MCF 10A (cell line): Measurements from ENCODE around the gene SLC2A1. TPM values are rescaled to one million over a fixed set of nuclear protein-coding genes. Genes with fewer than 3 reads are reported as not detected.

Experiments
- BruUV-seq: library from RNA; stranded (reverse); fragments of 400-500 nt; replicated peaks from 2 replicates; lab custom pipeline; 2021; lab: Mats Ljungman, UMichigan
- CTCF ChIA-PET: fragments of 300-600 bp; sonication (Branson Sonifier 250); formaldehyde crosslinking; extraction: SDS; loops from one replicate; lab custom pipeline; 2021; ENCODE audit warnings: antibody characterized with exemption, inconsistent platforms; lab: Yijun Ruan, JAX
- POLR2A ChIA-PET: fragments of 300-600, 350-650 bp; sonication (Branson Sonifier 250); formaldehyde crosslinking; extraction: SDS; loops from one replicate; lab custom pipeline; 2020; ENCODE audit warnings: antibody characterized with exemption, inconsistent platforms; lab: Yijun Ruan, JAX
- DNase-seq: peaks from one replicate; pipeline ENCODE4 v3.0.0-alpha.2; 2018; ENCODE audit not compliant: unreplicated experiment
- H3K27ac Mint-ChIP-seq: one replicate; pipeline ENCODE4 v1.8.0; 2022; ENCODE audit warnings: mild to moderate bottlenecking, low read depth, mixed read lengths; ENCODE audit not compliant: unreplicated experiment
- H3K27me3 Mint-ChIP-seq: one replicate; pipeline ENCODE4 v1.8.0; 2022; ENCODE audit warnings: mixed read lengths; ENCODE audit not compliant: insufficient read depth, unreplicated experiment
- H3K36me3 Mint-ChIP-seq: one replicate; pipeline ENCODE4 v1.8.0; 2022; ENCODE audit warnings: mild to moderate bottlenecking, moderate library complexity, mixed read lengths; ENCODE audit not compliant: insufficient read depth, unreplicated experiment
- H3K4me1 Mint-ChIP-seq: one replicate; pipeline ENCODE4 v1.8.0; 2022; ENCODE audit warnings: mixed read lengths; ENCODE audit not compliant: insufficient read depth, unreplicated experiment
- H3K4me3 Mint-ChIP-seq: one replicate; pipeline ENCODE4 v1.8.0; 2022; ENCODE audit warnings: mild to moderate bottlenecking, moderate library complexity, mixed read lengths; ENCODE audit not compliant: unreplicated experiment
- H3K9me3 Mint-ChIP-seq: one replicate; pipeline ENCODE4 v1.8.0; 2022; ENCODE audit warnings: mixed read lengths; ENCODE audit not compliant: unreplicated experiment
- CTCF ChIP-seq: fragments of 200-600 bp; IDR thresholded peaks from one replicate; pipeline ENCODE4 v1.8.0; 2022; ENCODE audit warnings: antibody characterized with exemption, mild to moderate bottlenecking; ENCODE audit not compliant: unreplicated experiment
- intact Hi-C: fragments of 100-400 bp; cut with micrococcal nuclease; formaldehyde crosslinking; loops from 2 replicates; pipeline ENCODE4 v1.14.1; 2022
- total RNA-seq: library from RNA; stranded (reverse); gene quantifications from 2 replicates; pipeline ENCODE4 v1.2.3, GENCODE V29; 2022

The SLC2A1 gene
- total RNA-seq, 1 experiment from 2014 or later = 87.5 TPM

DNA sequence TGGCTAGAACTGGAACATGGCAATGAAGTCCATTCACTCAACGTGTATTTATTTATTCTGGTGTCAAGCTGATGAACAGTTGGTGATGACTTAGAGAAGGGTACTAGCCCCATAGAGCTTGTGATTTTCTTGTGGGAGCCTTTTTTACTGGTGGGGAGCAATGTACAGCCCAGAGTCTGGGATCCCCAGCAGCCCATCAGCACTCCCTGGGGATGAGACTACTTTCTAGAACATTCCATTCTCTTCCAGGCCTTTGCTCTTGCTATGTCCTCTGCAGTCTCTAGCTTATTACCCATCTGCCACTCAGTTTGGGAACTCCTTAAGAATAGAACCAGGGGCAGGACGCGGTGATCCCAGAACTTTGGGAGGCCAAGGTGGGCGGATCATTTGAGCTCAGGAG, 11.6 kb downstream of the SLC2A1 start:
- Mint-ChIP-seq H3K27me3 (no peaks in the 10 kb centered on the region), H3K36me3 (no peaks in the 10 kb centered on the region), H3K27ac (no peak overlapping the region), H3K4me1 (peaks cover 61% of the 10 kb centered on the region), H3K4me3 (no peak overlapping the region), H3K9me3 (no peaks in the 10 kb centered on the region)
- DNase-seq = no peak
- POLR2A ChIA-PET = interaction anchor here (1.0 to 2.1 kb wide), 6 partner anchors 10 to 25 kb away, joined by 3 to 10 read pairs (median 4); no protein-coding TSS in a partner anchor
- no peak for TF ChIP-seq CTCF
- no TSS peak for BruUV-seq
- CTCF ChIA-PET = interaction anchor here (0.6 to 2.2 kb wide), 6 partner anchors 8 to 179 kb away, joined by 3 to 8 read pairs (median 4); no protein-coding TSS in a partner anchor
- intact Hi-C loops = no loop called here

DNA sequence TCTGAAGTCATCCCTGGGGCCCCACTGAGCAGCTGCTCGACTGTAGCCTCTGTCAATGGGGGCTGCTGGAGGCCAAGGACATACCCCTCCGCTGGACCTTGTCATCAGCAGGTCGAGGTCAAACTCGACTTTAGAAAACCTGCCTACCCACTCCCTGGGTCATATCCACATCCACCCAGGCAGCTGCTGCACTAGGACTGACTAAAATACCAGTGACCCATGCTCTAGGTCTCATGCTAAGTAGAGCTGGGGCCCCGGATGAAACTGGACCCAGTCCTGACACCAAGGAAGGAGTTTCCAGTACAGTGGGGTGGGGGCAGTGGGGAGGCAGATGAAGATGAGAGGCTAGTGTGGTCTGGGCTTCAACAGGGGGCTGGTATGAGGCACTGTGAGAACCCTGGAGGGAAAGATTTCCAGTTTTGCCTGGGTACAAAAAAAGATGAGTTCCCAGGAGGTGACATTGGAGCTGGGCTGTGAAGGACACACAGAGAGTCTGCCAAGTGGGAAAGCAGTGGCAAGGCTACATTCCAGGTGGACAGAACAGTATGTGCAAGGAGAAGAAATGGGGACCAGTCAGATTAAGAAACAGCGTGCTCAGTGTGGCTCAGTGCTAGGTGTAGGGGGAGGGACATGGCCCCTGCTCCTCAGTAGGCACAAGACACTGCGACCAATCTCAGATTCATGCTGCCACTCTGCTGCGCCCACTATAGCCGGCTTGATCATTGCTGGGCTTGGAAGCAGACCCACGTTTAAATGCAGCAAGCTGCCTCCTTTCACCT, 12.4 kb downstream of the SLC2A1 start:
- TF ChIP-seq CTCF = no peak
- POLR2A ChIA-PET = interaction anchor here (1.0 to 2.1 kb wide), 8 partner anchors 10 to 102 kb away, joined by 3 to 10 read pairs (median 4); no protein-coding TSS in a partner anchor
- Mint-ChIP-seq H3K9me3 (no peaks in the 10 kb centered on the region), H3K27me3 (no peaks in the 10 kb centered on the region), H3K27ac (peak overlapping the region; percentile 4), H3K4me1 (peaks cover 61% of the 10 kb centered on the region), H3K36me3 (peaks cover 3% of the 10 kb centered on the region), H3K4me3 (no peak overlapping the region)
- intact Hi-C loops = no loop called here
- BruUV-seq = no TSS peak
- DNase-seq = no peak
- CTCF ChIA-PET = interaction anchor here (0.9 to 2.2 kb wide), 5 partner anchors 8 to 127 kb away, joined by 3 to 8 read pairs (median 5); no protein-coding TSS in a partner anchor

GRCh38 chr1:42945164-42945563, 13.5 kb downstream of the SLC2A1 start:
- no peak overlapping the region for H3K4me3 Mint-ChIP-seq
- no peak for DNase-seq
- peak overlapping the region; percentile 58 for H3K27ac Mint-ChIP-seq
- H3K9me3 Mint-ChIP-seq = no peaks in the 10 kb centered on the region
- peaks cover 63% of the 10 kb centered on the region for H3K4me1 Mint-ChIP-seq
- CTCF ChIA-PET = no interaction called here
- peaks cover 12% of the 10 kb centered on the region for H3K36me3 Mint-ChIP-seq
- POLR2A ChIA-PET = interaction anchor here (1.7 to 12.1 kb wide), 2 partner anchors 15 to 76 kb away, joined by 4 to 403 read pairs; partner anchors contain the start of gene SLC2A1
- no TSS peak for BruUV-seq
- TF ChIP-seq CTCF = no peak
- intact Hi-C loops = no loop called here
- H3K27me3 Mint-ChIP-seq = no peaks in the 10 kb centered on the region

GRCh38 chr1:42944246-42944928, 14.3 kb downstream of the SLC2A1 start:
- Mint-ChIP-seq H3K4me3 (no peak overlapping the region), H3K9me3 (no peaks in the 10 kb centered on the region), H3K36me3 (peaks cover 12% of the 10 kb centered on the region), H3K4me1 (peaks cover 59% of the 10 kb centered on the region), H3K27me3 (no peaks in the 10 kb centered on the region), H3K27ac (peak overlapping the region; percentile 58)
- TF ChIP-seq CTCF = no peak
- intact Hi-C loops = no loop called here
- ChIA-PET CTCF (interaction anchor here (0.5 to 1.4 kb wide), 7 partner anchors 9 to 129 kb away, joined by 3 to 6 read pairs (median 4); no protein-coding TSS in a partner anchor), POLR2A (interaction anchor here (0.8 to 12.1 kb wide), 5 partner anchors 8 to 77 kb away, joined by 3 to 403 read pairs (median 3); partner anchors contain the start of gene SLC2A1)
- DNase-seq = no peak
- BruUV-seq = no TSS peak
